Measurements from ENCODE around the gene ACTMAP. TPM values are rescaled to one million over a fixed set of nuclear protein-coding genes. Genes with fewer than 3 reads are reported as not detected.

Gene ACTMAP
- total and polyA plus RNA-seq, 9 of the 15 experiments (the other 6 are each of a cell fraction or from before 2014, with no cell fraction given), result 1.7 to 16.6 (median 4.9) TPM

DNA sequence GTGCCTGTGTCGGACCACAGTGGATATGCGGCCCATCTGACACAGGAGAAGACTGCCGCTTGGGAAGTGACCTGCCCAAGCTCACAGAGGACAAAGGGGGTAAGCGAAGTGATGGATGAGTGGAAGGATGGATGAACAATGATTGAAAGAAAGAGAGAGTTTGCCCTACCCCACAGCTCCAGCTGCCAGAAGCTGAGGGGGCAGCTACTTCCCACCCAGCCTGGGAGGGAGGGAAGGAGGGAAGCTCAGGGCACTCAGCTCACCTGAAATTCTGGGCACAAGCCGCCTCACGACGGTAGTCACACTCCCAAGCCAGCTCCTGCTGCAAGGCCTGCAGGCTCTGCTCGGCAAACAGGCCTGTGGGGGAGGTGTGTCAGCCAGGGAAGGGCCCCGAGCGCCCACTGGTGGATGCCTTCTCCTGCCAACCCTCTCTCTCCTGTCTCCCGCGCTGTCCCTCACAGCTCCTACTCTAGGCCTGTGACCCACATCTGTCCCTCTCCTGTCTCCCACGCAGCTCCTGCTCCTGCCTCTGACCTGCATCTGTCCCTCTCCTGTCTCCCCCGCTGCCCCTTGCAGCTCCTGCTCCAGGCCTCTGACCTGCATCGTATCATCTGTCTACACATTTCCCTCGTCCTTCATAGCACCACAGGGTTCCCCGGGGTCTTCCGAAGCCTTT, 47.8 kb downstream of the ACTMAP start (continued):
- no peak for TF ChIP-seq HDAC8 (tag; IDR thresholded peaks at IDR 0.05)
- no peak for TF ChIP-seq PHB (CRISPR knock-in tag; IDR thresholded peaks at IDR 0.05)
- no peak for TF ChIP-seq TEAD4 (IDR thresholded peaks at IDR 0.05; ENCODE audit: low read length)
- no peak for TF ChIP-seq TEAD4 (CRISPR knock-in tag; IDR thresholded peaks at IDR 0.05; ENCODE audit: borderline replicate concordance)
- peak; percentile 30; the same call in 1 of the 2 replicates for TF ChIP-seq FOSL1 (tag; conservative IDR thresholded peaks at IDR 0.05)
- TF ChIP-seq MCM7 (IDR thresholded peaks at IDR 0.05), result no peak
- peak; percentile 73; the same call in 1 of the 2 replicates for TF ChIP-seq CTBP1 (IDR thresholded peaks at IDR 0.05; ENCODE audit: borderline replicate concordance)
- TF ChIP-seq, protein P1, sequence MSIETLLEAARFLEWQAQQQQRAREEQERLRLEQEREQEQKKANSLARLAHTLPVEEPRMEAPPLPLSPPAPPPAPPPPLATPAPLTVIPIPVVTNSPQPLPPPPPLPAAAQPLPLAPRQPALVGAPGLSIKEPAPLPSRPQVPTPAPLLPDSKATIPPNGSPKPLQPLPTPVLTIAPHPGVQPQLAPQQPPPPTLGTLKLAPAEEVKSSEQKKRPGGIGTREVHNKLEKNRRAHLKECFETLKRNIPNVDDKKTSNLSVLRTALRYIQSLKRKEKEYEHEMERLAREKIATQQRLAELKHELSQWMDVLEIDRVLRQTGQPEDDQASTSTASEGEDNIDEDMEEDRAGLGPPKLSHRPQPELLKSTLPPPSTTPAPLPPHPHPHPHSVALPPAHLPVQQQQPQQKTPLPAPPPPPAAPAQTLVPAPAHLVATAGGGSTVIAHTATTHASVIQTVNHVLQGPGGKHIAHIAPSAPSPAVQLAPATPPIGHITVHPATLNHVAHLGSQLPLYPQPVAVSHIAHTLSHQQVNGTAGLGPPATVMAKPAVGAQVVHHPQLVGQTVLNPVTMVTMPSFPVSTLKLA (conservative IDR thresholded peaks at IDR 0.05), result peak in 1 of 2 experiments; percentile 67; a peak in 3 of 4 replicates
- peak; percentile 22; the same call in 1 of the 2 replicates for TF ChIP-seq STAG1 (CRISPR knock-in tag; IDR thresholded peaks at IDR 0.05; ENCODE audit: borderline replicate concordance)
- TF ChIP-seq NCOA6 (IDR thresholded peaks at IDR 0.05), result no peak
- TF ChIP-seq SAFB (IDR thresholded peaks at IDR 0.05; ENCODE audit: borderline replicate concordance, low read depth, low read length), result no peak
- no peak for TF ChIP-seq ILF3 (IDR thresholded peaks at IDR 0.05; ENCODE audit: borderline replicate concordance)
- no peak for TF ChIP-seq EWSR1 (IDR thresholded peaks at IDR 0.05; ENCODE audit: borderline replicate concordance, low read depth, partially characterized antibody)
- TF ChIP-seq CBFA2T3 (IDR thresholded peaks at IDR 0.05), result peak; percentile 79
- no peak for TF ChIP-seq TAF9B (IDR thresholded peaks at IDR 0.05; ENCODE audit: partially characterized antibody)
- peak; percentile 42; the same call in 1 of the 2 replicates for TF ChIP-seq JUND (IDR thresholded peaks at IDR 0.05; ENCODE audit: borderline replicate concordance, low read depth, low read length)
- peak; percentile 59; the same call in 1 of the 3 replicates for TF ChIP-seq JUND (tag; IDR thresholded peaks at IDR 0.05; ENCODE audit: borderline replicate concordance, low read depth, low read length)
- 0 out of 2 replicates have a peak, but pooled peaks have one; percentile 31 for TF ChIP-seq HDAC2 (IDR thresholded peaks at IDR 0.05)
- TF ChIP-seq ZBTB7A (IDR thresholded peaks at IDR 0.05; ENCODE audit: borderline replicate concordance, control insufficient read depth, low read depth, low read length), result peak; percentile 62; the same call in 1 of the 2 replicates
- TF ChIP-seq, protein P2, sequence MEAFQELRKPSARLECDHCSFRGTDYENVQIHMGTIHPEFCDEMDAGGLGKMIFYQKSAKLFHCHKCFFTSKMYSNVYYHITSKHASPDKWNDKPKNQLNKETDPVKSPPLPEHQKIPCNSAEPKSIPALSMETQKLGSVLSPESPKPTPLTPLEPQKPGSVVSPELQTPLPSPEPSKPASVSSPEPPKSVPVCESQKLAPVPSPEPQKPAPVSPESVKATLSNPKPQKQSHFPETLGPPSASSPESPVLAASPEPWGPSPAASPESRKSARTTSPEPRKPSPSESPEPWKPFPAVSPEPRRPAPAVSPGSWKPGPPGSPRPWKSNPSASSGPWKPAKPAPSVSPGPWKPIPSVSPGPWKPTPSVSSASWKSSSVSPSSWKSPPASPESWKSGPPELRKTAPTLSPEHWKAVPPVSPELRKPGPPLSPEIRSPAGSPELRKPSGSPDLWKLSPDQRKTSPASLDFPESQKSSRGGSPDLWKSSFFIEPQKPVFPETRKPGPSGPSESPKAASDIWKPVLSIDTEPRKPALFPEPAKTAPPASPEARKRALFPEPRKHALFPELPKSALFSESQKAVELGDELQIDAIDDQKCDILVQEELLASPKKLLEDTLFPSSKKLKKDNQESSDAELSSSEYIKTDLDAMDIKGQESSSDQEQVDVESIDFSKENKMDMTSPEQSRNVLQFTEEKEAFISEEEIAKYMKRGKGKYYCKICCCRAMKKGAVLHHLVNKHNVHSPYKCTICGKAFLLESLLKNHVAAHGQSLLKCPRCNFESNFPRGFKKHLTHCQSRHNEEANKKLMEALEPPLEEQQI (IDR thresholded peaks at IDR 0.05), result no peak
- peak; percentile 18; the same call in 1 of the 2 replicates for TF ChIP-seq ZNF24 (IDR thresholded peaks at IDR 0.05)
- no peak for TF ChIP-seq XRCC4 (IDR thresholded peaks at IDR 0.05; ENCODE audit: extremely low read depth, insufficient read depth, insufficient read length)
- TF ChIP-seq SRF (CRISPR knock-in tag; IDR thresholded peaks at IDR 0.05), result no peak
- no peak for TF ChIP-seq ZNF696 (CRISPR knock-in tag; conservative IDR thresholded peaks at IDR 0.05)
- TF ChIP-seq ZEB2 (IDR thresholded peaks at IDR 0.05), result 0 out of 2 replicates have a peak, but pooled peaks have one; percentile 44
- no peak for TF ChIP-seq SMARCA5 (IDR thresholded peaks at IDR 0.05)

Measured in K562 (cell line).